Stimulated activated naive CD8-positive, alpha-beta T cell treated with anti-CD3 and anti-CD28 coated beads, Interleukin-15, Interleukin-2, amounts not matched to agents 100 ng/mL and 50 ng/mL, for 24 hours (primary cell): ENCODE data around the gene GPR152.
"Not testable (repeated sequence)": the region's sequence is repeated elsewhere in the genome, so short reads cannot be mapped to it uniquely, and the experiment has no call there.

Experiments used
- H3K27ac Mint-ChIP-seq: one replicate; pipeline ENCODE4 v1.8.0; 2021; ENCODE audit warnings: mild to moderate bottlenecking, mixed read lengths
- H3K27me3 Mint-ChIP-seq: one replicate; pipeline ENCODE4 v1.8.0; 2021; ENCODE audit warnings: mixed read lengths
- H3K36me3 Mint-ChIP-seq: one replicate; pipeline ENCODE4 v1.8.0; 2021; ENCODE audit warnings: low read depth, mixed read lengths
- H3K4me1 Mint-ChIP-seq: one replicate; pipeline ENCODE4 v1.8.0; 2021; ENCODE audit warnings: low read depth, mixed read lengths
- H3K4me3 Mint-ChIP-seq: one replicate; pipeline ENCODE4 v1.8.0; 2021; ENCODE audit warnings: mild to moderate bottlenecking, mixed read lengths
- H3K9me3 Mint-ChIP-seq: one replicate; pipeline ENCODE4 v1.8.0; 2021; ENCODE audit warnings: mixed read lengths

GPR152 gene

GRCh38 chr11:67492069-67492727, 39.7 kb upstream of the GPR152 start:
- peaks cover 24% of the 10 kb centered on the region for H3K4me1 Mint-ChIP-seq
- H3K36me3 Mint-ChIP-seq, result peaks cover 24% of the 10 kb centered on the region
- no peak overlapping the region for H3K27ac Mint-ChIP-seq

GRCh38 chr11:67491276-67492068, 38.9 kb upstream of the GPR152 start:
- no peaks in the 10 kb centered on the region for H3K9me3 Mint-ChIP-seq
- H3K27me3 Mint-ChIP-seq, result no peaks in the 10 kb centered on the region
- peaks cover 31% of the 10 kb centered on the region for H3K4me1 Mint-ChIP-seq
- H3K4me3 Mint-ChIP-seq, result no peak overlapping the region
- peak overlapping the region; percentile 52 for H3K27ac Mint-ChIP-seq
- H3K36me3 Mint-ChIP-seq, result peaks cover 28% of the 10 kb centered on the region

More at GRCh38 chr11:67492069-67492727, 39.7 kb upstream of the GPR152 start:
- Mint-ChIP-seq H3K27me3 (no peaks in the 10 kb centered on the region), H3K9me3 (no peaks in the 10 kb centered on the region), H3K4me3 (no peak overlapping the region)

DNA sequence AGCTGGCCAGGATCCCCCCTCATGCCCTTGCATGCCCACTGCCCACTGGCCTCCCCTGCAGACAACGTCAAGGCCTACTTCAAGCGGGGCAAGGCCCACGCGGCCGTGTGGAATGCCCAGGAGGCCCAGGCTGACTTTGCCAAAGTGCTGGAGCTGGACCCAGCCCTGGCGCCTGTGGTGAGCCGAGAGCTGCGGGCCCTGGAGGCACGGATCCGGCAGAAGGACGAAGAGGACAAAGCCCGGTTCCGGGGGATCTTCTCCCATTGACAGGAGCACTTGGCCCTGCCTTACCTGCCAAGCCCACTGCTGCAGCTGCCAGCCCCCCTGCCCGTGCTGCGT, 38.2 kb upstream of the GPR152 start:
- Mint-ChIP-seq H3K4me1 (peaks cover 39% of the 10 kb centered on the region), H3K36me3 (peaks cover 31% of the 10 kb centered on the region), H3K27ac (peak overlapping the region; percentile 52), H3K9me3 (no peaks in the 10 kb centered on the region), H3K4me3 (no peak overlapping the region), H3K27me3 (no peaks in the 10 kb centered on the region)

- peak overlapping the region; percentile 41 for H3K4me3 Mint-ChIP-seq
- H3K36me3 Mint-ChIP-seq, result peaks cover 33% of the 10 kb centered on the region
- H3K9me3 Mint-ChIP-seq, result no peaks in the 10 kb centered on the region
- H3K4me1 Mint-ChIP-seq, result peaks cover 44% of the 10 kb centered on the region
- no peaks in the 10 kb centered on the region for H3K27me3 Mint-ChIP-seq
- H3K27ac Mint-ChIP-seq, result peak overlapping the region; percentile 87
Observed at GRCh38 chr11:67489885-67490726, 37.6 kb upstream of the GPR152 start.

DNA sequence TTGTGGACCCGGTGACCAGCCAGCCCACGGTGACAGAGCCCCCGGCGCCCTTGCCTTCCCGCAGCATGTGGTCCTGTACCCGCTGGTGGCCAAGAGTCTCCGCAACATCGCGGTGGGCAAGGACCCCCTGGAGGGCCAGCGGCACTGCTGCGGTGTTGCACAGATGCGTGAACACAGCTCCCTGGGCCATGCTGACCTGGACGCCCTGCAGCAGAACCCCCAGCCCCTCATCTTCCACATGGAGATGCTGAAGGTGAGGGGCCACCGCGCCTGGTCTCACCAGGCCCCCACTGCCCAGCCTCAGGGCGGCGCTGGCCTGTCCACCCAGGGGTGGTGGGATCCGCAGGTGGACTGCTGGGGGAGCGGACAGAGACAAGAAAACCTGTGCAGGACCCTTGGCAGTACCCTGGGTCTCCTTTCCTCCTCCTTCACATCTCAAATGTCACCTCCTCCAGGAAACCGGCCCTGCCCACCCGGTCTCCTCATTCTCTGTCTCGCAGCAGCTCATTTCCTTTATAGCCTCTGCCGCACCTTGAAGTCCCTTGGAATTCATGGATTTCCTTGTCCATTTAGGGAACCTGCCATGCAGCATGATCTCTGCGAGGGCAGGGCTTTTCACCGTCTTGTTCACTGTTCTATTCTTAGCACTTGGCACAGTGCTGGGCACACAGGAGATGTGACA, 36.8 kb upstream of the GPR152 start:
- Mint-ChIP-seq H3K9me3 (no peaks in the 10 kb centered on the region), H3K4me3 (peak overlapping the region; percentile 41), H3K36me3 (peaks cover 39% of the 10 kb centered on the region), H3K4me1 (peaks cover 51% of the 10 kb centered on the region), H3K27ac (peak overlapping the region; percentile 87), H3K27me3 (no peaks in the 10 kb centered on the region)

DNA sequence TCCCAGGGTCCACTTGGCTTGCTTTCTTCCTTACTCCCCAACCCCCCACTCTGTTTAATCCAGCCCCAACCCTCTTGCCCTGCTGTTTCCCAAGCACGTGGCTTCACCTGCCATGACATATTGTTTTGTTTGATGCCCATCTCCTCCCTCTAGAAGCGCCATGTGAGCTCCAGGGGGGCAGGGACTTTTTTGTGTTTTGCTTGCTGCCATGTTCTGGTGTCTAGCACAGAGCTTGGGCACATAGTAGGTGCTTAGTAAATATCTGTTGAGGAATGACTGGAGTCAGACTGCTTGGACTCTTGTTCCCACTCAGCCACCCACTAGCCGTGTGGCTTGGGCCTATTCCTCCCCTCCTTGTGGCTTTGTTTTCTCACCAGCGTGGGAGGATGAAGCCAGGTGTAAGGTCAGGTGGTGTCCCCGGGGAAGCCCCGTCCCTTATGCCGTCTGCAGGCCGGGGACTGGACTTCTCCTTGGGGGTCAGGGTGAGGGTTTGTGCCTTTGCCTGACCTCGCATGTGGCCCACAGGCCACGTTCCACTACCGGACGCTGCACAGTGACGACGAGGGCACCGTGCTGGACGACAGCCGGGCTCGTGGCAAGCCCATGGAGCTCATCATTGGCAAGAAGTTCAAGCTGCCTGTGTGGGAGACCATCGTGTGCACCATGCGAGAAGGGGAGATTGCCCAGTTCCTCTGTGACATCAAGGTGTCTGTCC, 34.1 kb upstream of the GPR152 start:
- Mint-ChIP-seq H3K27me3 (no peaks in the 10 kb centered on the region), H3K4me3 (peak overlapping the region; percentile 90), H3K36me3 (peaks cover 47% of the 10 kb centered on the region), H3K27ac (peak overlapping the region; percentile 92), H3K4me1 (peaks cover 73% of the 10 kb centered on the region), H3K9me3 (no peaks in the 10 kb centered on the region)

- Mint-ChIP-seq H3K4me1 (peaks cover 73% of the 10 kb centered on the region), H3K4me3 (peak overlapping the region; percentile 90), H3K36me3 (peaks cover 45% of the 10 kb centered on the region), H3K27ac (peak overlapping the region; percentile 92)
- H3K9me3 Mint-ChIP-seq, H3K27me3 Mint-ChIP-seq: not testable (repeated sequence)
Observed at GRCh38 chr11:67485873-67486361, 33.4 kb upstream of the GPR152 start.

DNA sequence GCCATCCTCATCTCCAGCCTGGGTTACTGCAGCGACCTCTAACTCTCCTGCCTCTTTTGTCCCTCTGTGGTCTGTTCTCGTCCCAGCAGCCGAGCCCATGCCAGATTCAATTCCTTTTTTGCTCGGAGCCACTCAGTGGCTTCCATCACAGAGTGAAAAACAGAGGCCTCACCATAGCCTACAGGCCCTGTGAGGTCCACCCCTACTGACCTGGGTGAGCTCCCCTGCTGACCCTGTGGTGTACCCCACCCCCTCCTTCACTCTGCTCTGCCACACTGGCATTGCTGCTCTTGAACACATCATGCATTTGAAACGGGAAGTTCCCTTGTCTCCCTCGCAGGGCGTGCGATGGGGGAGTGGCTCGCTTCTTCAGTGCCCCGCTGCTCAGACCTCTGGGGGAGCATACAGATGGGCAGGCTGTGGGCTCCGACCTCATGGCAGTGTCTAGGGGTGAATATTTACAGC, 32.4 kb upstream of the GPR152 start:
- H3K36me3 Mint-ChIP-seq, result peaks cover 41% of the 10 kb centered on the region

DNA sequence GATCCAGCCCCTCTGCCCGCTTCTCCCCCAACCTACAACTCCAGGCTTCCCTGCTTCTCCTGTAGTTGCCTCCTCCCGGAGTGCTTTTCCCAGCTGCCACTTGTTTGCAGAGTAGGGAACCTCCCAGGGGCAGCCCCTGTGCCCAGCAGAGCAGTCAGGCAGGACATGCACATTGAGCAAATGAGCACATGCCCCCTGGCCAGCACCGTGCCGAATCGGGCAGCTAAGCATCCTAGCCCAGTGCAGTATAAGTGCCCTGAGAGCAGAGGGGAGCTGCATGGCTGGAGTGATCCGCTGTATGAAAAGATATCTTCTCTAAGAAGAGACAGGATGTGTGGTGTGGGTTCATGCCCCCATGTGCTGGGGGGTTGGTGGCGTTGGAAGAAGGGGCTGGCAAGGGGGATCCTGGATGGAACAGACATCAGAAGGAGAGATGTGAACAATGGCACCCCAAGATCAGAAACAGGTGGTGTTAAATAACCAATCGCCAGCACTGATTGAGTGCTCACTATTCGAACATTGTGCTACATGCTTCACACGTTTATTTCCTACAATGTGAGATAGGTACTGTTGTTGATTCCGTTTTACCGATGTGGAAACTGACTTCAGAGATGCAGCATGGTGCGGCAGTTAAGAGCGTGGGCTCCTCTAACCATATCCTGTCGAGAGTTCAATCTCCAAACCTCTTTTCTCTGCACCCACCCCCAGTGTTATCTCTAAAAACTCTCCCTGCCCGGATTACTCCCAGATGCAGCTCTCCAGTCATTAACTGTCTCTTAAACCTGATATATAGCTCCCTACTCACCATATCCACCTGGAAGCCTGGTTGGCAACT, 31.5 kb upstream of the GPR152 start:
- Mint-ChIP-seq H3K4me1 (peaks cover 67% of the 10 kb centered on the region), H3K4me3 (peak overlapping the region; percentile 90), H3K27me3 (no peaks in the 10 kb centered on the region), H3K36me3 (peaks cover 36% of the 10 kb centered on the region), H3K9me3 (no peaks in the 10 kb centered on the region), H3K27ac (peak overlapping the region; percentile 99)

More for the DNA sequence above, 32.4 kb upstream of the GPR152 start:
- Mint-ChIP-seq H3K4me3 (peak overlapping the region; percentile 90), H3K9me3 (no peaks in the 10 kb centered on the region), H3K4me1 (peaks cover 72% of the 10 kb centered on the region), H3K27ac (peak overlapping the region; percentile 99), H3K27me3 (no peaks in the 10 kb centered on the region)

- peak within 1 kb of the TSS; percentile 99 for H3K27ac Mint-ChIP-seq
- peaks cover 36% of the 10 kb centered on the region for H3K36me3 Mint-ChIP-seq
- H3K4me3 Mint-ChIP-seq, result peak within 1 kb of the TSS; percentile 90
- H3K27me3 Mint-ChIP-seq, result no peaks in the 10 kb centered on the region
- no peaks in the 10 kb centered on the region for H3K9me3 Mint-ChIP-seq
- peaks cover 58% of the 10 kb centered on the region for H3K4me1 Mint-ChIP-seq
Observed at GRCh38 chr11:67482827-67483798, 30.6 kb upstream of the GPR152 start, which contains the start of gene AIP. AIP (plus strand) TSS chr11:67483026; CDS start chr11:67483159, 133 bp downstream.

GRCh38 chr11:67482275-67482826, 29.8 kb upstream of the GPR152 start:
- Mint-ChIP-seq H3K27me3 (no peaks in the 10 kb centered on the region), H3K9me3 (no peaks in the 10 kb centered on the region), H3K36me3 (peaks cover 28% of the 10 kb centered on the region), H3K4me1 (peaks cover 50% of the 10 kb centered on the region), H3K27ac (peak overlapping the region; percentile 99), H3K4me3 (peak overlapping the region; percentile 90)
